CD4-positive, alpha-beta T cell treated with Interleukin-6 for 4 hours (primary cell): Measurements from ENCODE around the gene SLC25A42.

Experiments used
- DNase-seq: peaks from one replicate; pipeline ENCODE4 v3.0.0-alpha.2; 2020; ENCODE audit warnings: mixed read lengths

The SLC25A42 gene

DNA sequence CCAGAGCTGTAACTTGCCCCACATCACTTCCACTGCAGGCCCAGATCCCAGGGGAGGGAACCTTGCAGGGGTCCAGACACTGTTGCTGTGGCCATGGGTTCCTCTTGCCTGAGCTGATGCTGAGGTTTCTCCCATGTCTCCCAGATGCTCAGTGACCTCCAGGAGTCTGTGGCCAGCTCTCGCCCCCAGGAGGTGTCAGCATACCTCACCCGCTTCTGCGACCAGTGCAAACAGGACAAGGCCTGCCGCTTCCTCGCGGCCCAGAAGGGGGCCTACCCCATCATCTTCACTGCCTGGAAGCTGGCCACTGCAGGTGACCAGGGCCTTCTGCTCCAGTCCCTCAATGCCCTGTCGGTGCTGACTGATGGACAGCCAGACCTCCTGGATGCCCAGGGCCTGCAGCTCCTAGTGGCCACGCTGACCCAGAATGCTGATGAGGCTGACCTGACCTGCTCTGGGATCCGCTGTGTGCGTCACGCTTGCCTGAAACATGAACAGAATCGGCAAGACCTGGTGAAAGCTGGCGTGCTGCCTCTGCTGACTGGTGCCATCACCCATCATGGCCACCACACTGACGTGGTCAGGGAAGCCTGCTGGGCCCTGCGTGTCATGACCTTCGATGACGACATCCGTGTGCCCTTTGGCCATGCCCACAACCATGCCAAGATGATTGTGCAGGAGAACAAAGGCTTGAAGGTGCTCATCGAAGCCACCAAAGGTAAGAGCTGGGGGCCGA, 12.1 kb upstream of the SLC25A42 start:
- DNase-seq, result no peak

DNA sequence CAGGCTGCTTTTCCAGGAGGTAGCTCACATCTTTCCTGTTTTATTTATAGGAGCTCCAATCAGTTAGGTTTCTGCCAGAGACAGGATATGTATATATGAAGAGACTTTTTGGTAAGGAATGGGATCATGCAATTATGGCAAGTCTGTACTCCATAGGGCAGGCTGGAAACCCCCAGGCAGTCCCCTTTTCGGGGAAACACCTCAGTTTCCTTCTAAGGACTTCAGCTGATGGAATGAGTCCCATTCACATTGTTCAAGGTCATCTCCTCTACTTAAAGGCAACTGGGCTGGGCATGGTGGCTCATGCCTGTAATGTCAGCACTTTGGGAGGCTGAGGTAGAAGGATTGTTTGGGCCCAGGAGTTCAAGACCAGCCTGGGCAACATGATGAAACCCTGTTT, 10.9 kb upstream of the SLC25A42 start:
- DNase-seq, result no peak

DNA sequence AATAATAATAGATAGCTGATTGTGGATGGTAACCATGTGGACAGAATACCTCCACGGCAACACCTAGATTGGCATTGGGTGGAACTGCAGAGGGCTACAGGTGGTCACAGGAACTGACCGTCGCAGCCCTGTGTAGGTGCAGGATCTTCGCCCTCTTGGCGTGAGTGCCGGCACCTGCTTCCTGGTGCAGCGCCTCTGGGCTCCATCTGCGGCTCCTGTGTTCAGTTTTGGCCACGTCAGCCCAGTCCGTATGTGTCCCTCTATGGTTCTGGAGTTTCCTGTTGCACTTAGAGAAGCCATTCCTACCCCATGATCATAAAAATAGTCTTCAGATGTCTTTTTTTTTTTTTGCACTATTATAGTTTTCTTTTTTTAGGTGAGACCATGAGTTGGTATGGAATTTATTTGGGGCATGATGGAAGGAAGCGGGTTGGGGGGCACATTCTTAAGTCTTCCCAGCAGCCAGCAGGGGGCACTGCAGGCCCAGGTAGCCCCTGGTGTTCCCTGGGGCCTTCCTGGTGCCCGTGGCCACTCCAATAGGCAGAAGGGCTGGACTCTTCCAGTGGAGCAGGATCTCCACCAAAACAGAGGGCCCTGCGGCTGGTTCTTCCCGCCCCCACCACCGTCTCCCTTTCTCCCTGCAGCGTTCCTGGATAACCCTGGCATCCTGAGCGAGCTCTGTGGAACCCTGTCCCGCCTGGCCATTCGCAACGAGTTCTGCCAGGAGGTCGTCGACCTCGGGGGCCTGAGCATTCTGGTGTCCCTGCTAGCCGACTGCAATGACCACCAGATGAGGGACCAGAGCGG, 10.1 kb upstream of the SLC25A42 start:
- peak; percentile 80 for DNase-seq

DNA sequence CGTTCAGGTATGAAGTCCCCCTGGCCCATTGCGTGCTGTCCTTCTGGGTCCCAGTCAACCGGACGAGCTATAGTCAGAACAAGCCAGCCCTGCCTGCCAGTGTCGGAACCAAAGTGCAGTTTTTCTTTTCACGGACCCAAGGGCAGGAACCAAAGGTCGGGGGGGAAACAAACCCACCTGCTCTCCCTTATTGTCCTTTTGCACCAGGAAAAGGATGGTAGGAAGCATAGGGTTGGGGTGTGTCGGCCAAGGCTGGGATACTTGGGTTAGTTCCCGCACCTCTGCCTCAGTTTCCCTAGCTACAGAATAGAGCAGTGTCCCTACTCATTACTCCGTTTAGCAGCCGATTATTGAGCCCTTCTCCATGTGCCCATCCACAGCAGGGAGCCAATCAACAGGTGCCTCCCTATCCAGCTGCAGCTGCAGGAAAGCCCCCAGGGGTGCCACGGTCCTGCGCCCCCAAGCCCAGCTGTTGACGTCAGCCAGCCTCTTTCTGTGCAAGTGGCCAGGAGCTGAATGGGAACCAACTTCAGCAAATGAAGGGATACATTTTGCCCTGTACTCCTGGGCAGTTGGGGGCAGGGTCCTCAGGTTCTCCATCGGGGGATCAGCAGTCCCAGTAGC, 9.4 kb upstream of the SLC25A42 start:
- no peak for DNase-seq

DNA sequence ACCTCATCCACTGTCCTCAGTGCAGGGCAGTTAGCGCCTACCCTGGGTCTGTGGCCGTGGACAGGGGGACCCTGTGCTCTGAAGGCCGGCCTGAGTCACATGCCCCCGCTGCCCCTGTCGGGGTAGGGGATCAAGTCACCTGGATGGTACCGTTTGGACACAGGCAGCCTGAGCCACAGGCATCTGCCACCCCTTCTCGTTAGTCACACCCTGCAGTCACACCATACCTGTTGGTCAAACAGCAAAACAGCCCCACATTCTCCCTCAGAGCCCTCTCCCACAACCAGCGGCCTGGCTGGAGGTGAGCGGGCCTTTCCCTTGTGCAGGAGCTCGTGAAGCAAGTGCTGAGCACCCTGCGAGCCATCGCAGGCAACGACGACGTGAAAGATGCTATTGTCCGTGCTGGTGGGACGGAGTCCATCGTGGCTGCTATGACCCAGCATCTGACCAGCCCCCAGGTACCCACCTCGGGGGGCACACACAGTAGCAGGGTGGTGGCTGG, 8.8 kb upstream of the SLC25A42 start:
- DNase-seq, result no peak

DNA sequence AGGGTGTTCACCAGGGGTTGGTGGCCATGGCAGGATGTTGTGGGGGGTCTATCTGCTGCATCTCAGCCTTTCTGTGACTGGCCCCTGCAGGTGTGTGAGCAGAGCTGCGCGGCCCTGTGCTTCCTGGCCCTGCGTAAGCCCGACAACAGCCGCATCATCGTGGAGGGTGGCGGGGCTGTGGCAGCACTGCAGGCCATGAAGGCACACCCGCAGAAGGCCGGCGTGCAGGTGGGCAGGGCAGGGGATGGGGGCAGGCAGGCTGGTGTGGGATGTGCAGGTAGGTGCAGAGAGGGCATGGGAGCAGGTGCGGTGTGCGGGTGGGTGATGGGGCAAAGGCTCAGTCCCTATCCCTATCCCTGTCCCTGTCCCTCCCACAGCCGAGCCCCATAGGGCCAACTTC, 8.1 kb upstream of the SLC25A42 start:
- no peak for DNase-seq

DNA sequence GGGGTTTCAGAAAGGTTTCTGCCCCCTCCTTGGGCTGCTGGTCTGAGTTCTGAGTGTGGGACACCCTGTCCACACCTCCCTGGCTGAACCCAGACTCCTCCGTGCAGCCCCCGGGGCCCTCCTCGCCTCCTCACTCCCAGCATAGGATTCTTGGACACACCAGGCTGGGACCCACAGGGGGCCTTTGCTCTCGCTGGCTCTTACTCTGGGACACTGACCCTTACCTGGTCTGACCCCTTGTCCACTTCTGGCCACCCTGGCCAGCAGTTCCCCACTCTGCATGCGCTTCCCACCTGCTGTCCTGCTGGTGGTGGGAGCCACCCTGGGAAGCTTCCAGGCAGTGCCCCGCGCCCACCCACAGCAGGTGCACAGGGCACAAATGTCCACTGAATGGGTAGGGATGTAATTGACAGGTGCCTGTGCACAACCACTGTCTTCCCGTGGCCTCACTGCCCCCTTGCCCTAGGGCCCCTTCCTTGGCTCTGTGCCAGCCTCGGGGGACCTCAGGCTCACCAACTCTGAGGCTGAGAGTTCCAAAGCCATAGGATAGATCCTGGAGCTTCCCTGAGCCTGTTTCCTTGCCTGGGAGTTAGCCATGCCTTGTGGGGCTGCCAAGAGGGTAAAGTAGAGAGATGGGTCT, 7.0 kb upstream of the SLC25A42 start:
- no peak for DNase-seq

DNA sequence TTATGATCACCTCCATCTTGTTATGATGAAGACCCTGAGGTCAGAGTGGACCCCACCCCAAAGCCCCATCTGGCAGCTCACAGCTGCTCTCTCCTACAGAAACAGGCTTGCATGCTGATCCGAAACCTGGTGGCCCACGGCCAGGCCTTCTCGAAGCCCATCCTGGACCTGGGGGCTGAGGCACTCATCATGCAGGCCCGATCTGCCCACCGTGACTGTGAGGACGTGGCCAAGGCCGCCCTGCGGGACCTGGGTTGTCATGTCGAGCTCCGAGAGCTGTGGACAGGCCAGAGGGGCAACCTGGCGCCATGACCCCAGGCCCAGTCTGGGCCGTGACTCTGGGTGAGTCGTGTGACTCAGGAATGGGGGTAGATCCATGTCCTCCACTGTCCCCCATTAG, 6.5 kb upstream of the SLC25A42 start:
- no peak for DNase-seq

DNA sequence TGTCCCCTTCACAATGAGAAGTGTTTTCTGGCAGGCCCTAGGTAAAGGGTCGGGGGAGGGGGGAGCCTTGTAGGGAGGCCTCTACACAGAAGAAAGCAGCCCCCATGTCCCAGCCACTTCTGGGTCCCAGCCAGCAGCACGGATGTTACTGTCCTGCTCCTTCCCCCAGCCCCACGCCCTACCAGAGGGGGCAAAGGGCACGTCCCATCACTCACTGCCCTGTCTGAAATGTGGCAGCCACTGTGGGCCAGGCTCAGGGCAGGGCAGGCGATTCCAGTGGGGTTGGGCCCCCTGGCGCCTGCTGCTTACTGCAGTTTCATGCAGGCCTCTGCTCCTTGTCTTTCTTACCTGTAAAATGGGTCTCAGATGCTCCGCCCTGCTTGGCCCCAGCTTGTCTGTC, 6.1 kb upstream of the SLC25A42 start:
- DNase-seq, result no peak

DNA sequence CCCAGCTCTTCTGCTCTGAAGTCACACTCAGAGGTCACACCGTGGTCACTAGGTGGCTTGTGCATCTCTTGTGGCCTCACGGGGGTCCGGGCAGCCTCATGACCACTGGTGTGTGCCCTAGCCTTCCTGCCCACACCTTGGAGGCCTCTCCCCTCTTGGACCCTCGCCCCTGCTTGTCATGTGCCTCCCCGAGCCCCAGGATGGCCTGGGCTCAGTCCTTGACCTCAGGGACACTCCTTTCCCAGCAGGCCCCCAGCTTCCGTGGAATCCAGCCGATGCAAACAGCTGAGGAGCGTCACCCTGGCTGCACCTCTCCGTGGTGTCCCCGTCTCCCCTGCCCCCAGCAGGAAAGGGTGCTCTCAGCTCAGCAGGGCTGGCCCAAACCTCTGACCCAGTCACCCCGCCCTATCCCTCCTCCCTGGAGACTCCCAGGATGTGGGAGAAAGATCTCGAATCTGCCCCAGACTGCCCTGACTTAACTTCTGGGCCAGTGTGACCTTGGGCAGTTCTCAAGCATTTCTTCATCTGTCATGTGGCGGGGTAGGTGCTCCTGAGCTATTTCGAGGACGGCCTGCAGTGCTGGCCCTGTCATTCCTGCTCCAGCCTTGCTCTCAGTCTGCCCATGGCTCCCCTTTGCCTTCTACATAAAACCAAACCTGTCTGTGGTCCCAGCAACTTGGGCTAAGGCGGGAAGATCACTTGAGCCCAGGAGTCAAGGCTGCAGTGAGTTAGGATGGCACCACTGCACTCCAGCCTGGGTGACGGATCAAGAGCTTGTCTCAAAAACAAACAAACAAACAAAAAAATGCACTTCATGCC, 4.6 kb upstream of the SLC25A42 start:
- DNase-seq, result no peak

DNA sequence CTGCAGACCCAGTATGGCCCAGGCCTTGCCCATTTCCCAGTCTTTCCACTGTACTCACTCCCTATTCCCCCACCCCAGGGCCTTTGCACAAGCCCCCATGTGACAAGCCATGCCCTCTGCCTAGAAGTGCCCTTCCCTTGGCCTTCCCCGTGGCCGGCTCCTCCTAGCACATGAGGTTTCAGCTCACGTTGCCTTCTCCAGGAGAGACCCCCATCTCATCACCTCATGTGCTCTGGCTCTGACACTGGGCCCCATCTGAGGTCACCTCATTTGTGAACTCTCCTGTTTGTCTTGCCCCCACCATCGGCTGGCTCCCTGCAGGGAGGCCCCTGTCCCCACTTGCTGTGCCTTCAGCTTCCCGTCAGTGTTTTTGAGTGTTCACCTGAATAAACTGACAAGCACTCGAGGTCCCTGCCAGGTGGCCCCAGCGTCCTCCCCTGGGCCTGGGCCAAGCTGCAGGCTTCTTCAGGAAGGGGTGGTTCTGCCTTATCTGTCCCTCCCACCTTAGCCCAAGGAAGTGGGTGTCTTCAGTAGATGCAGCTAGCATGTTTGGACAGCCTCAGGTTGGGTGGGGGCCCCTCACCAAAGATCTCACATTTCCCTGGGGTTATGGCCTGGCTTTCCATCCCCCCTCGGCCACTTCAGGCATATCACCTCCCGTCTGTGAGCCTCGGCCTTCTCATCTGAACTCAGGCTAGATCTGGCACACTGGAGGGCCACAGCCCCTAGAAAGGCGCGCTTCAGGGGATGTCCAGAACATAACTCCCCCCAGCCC, 3.8 kb upstream of the SLC25A42 start:
- no peak for DNase-seq

DNA sequence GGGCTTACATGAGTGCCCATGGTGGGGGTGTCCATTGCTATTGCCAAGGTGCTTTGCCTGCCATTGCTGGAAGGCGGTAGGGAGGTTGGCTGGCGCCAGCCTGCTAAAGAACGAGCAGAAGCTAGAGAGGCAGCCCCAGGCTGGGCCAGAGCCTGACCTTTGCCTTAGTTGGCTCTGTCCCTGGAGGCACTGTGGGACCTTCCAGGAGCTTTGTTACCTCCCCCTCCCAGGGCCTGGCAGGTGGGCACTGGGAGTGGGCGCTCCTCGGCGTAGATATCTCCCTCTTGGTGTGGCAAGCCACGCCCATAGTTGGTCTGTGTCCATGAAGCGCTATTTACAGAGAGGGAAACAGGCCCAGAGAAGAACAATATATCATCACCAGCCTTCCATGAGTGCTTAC, 2.3 kb upstream of the SLC25A42 start:
- DNase-seq, result no peak

DNA sequence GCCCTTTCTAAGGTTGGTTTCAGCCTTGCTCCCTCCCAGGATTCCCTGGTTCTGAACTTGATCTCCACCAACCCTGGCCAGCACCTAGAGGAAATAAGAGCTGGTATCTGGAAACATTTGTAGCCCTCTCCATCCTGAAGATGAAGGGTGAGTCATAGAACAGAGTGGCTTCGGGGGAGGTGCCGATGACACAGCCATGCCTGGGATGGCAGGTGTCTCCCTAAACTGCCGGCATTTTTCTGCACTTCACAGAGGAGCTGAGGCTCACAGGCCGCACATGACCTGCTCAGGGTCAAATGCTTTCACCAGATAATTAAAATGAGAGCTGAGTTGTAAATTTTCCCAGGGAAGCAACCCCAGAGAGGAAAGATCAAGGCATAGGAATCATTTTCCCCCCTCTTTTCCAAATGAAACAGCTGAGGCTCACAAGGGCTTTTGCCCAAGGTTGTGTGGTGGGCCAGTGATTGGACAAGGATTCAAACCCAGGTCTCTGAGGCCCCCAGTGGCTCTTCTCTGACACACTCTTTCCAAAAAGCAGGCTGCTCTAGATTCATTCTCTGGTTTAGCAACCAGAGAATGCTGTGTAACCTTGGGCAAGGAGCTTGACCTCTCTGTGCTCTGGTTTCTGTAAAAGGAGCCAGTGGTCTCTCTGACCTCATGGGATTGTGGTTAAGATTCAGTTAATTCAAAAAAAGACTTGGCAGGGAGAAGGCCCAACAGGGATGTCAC, 1.2 kb upstream of the SLC25A42 start:
- DNase-seq, result peak; percentile 13

DNA sequence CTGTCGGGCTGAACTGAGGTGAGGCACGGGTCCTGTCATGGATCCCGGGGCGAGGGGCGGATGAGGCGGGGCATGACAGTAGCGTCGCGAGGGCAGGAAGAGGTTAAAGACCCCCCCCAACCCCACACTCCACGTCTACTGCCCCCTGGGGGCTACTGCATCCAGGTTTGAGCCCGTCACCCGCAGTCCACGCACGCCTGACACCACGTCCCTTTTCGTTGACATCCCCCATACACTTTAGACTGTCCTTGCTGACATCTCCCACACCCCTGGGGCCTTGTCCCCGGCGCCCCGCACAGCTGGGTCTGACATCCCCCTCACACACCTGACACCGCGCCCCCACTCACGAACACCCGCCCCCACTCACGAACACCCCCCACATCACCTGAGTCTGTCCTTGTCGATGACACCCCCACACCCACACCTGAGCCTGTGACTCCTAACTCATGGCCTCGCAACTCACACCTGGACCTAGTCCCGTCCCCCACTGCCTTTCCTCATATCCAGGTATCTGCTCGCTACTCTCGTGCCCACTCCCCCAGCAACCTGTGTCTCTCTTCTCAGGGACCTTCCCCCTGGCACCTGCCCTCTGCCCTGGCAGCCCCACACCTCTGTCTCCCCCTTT, 416 bp downstream of the SLC25A42 start:
- no peak for DNase-seq

DNA sequence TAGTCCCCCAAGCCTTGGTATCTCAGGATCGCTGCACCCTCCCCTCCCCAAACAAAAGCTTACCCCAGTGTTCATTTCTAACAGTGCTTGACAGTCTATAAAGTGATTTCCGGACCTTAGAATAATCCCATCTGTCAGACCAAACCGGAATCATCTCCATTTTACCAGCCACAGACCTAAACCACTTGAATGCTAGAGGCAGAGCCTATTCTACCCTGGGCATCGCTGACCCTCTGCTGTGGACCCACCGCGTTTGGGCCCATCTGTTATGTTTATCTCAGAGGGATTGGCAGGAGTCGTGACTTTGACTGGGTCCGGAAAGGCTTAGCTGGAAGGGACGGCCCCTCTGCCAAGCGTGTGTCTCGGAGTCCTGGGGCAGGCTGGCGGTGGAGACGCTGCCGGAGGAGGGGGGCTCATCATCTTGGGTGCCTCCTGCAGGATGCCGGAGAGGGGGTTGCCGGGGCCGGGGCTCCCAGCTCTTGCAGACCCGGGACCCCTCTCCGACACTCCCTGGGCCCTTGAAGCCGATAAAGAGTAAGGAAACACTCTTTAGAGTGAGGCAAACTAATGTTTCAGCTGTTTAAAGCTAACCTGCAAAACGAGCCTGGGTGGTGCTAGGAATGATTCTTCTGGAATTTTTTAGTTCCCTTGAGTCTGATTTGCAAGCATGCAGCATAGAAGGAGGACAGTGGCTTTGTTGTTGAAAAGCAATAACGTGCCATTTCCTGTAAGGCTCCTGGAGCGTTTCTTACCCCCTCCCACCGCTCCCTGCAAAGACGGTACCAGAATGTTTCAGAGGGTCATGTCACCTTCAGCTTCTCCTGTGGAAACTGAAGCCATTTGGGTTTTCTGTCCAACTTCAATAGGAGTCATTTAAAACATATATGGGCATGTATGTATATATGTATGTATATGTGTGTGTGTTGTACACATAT, 1.3 kb downstream of the SLC25A42 start:
- peak; percentile 37 for DNase-seq

DNA sequence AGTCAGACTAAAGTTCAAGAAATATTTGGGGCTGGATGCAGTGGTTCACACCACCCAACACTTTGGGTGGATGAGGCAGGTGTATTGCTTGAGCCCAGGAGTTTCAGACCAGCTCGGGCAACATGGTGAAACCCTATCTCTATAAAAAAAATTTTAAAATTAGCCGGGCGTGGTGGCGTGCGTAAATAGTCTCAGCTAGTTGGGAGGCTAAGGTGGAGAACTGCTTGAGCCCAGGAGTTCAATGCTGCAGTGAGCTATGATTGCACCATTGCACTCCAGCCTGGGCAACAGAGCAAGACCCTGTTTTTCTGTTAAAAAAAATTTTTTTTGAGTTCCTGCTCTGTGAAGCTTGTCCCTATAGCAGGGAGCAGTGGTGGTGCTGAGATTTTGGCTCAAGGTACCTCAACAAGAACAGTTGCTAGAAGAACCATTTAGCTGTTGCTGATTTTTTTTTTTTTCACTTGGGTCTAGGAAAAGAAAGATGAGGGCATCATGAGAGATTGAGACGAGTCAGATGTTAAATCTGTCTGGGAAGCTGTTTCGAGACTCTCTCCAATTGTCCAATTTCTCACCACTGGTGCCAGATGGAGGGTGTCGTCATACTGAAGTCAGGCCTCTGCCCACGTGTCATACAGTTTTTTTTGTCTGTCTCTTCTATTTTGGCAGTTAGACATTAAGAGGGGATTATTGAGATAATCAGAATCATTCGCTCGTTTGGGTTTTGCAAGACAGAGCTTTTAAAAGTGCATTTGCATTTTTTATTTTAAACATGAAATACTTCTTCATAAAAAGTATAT, 3.7 kb downstream of the SLC25A42 start:
- DNase-seq, result no peak

DNA sequence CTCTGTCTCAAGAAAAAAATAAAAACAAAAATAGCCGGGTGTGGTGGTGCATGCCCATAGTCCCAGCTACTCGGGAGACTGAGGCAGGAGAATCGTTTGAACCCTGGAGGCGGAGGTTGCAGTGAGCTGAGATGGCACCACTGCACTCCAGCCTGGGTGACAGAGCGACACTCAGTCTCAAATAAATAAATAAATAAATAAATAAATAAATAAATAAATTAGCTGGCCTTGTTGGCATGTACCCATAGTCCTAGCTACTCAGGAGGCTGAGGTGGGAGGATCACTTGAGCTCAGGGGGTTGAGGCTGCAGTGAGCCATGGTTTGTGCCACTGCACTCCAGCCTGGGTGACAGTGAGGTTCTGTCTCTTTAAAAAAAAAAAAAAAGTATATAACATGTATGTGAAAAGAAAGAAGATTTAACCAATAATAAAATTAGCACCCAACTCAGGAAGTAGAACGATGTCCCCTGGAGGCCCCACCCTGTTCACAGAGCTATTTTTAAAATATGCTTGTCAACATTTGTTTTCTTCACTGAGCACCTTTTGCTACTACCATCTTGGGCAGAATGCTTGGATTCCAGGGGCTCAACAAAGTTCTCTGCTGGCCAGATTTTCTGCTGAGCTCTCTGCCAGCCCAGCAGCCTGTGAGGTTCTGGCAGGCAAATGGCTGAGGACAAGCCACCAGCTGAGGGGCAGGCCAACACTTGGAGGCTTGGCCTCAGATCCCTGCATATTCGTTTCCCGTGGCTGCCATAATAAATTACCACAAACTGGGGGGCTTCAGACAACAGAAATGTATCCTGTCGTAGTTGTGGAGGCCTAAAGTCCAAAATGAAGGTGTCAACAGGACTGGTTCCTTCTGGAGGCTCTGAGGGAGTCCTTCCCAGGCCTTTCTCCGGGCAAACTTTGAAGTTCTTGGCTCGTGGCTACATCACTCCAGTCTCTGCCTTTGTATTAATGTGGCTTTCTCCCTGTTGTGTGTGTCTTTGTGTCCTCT, 5.2 kb downstream of the SLC25A42 start:
- DNase-seq, result no peak
